Spleen (tissue), 11 donors: Measurements from ENCODE around the gene BCL11B. TPM values are rescaled to one million over a fixed set of nuclear protein-coding genes. Genes with fewer than 3 reads are reported as not detected.

Source experiments
- DNase-seq: peaks from one replicate; pipeline ENCODE4 v3.0.0-alpha.2; 2020
- H3K27ac ChIP-seq, 8 donors: fragments of 200-600 bp; sonication (generic) in 7 of 8; 1 replicate in 4 of 8; 2 replicates in 4 of 8; pipeline versions ENCODE4 v1.5.0 to v1.8.0; 2016 to 2021; ENCODE audit warnings: inconsistent platforms in 4 of 8, mild to moderate bottlenecking in 4 of 8, moderate library complexity in 1 of 8
- H3K27me3 ChIP-seq, 7 donors: fragments of 200-600 bp; sonication (generic) in 6 of 7; replicated peaks in 1 of 7; 1 replicate in 4 of 7; 2 replicates in 3 of 7; pipeline versions ENCODE4 v1.5.0 to v1.8.0; 2016 to 2021; ENCODE audit warnings: inconsistent platforms in 3 of 7, mild to moderate bottlenecking in 1 of 7
- H3K36me3 ChIP-seq, 6 donors: fragments of 200-600 bp; sonication (generic) in 5 of 6; 1 replicate in 4 of 6; 2 replicates in 2 of 6; pipeline versions ENCODE4 v1.5.0 to v1.8.0; 2016 to 2021; ENCODE audit warnings: inconsistent platforms in 2 of 6
- H3K4me1 ChIP-seq, 6 donors: fragments of 200-600 bp; sonication (generic) in 5 of 6; 1 replicate in 3 of 6; 2 replicates in 3 of 6; pipeline versions ENCODE4 v1.5.0 to v1.8.0; 2016 to 2021; ENCODE audit warnings: inconsistent platforms in 3 of 6
- H3K4me3 ChIP-seq, 8 donors: fragments of 200-600 bp; sonication (generic) in 7 of 8; 1 replicate in 4 of 8; 2 replicates in 4 of 8; pipeline versions ENCODE4 v1.5.0 to v1.8.0; 2016 to 2021; ENCODE audit warnings: inconsistent platforms in 4 of 8, mild to moderate bottlenecking in 4 of 8, moderate library complexity in 2 of 8
- H3K9me3 ChIP-seq, 8 donors: fragments of 200-600 bp; sonication (generic) in 7 of 8; 1 replicate in 4 of 8; 2 replicates in 4 of 8; pipeline versions ENCODE4 v1.5.0 to v1.8.0; 2016 to 2021; ENCODE audit warnings: inconsistent platforms in 4 of 8
- CTCF ChIP-seq, 11 experiments: fragments of 200-600 bp in 7 of 11; fragments of 450-650 bp in 4 of 11; sonication (generic) in 4 of 11; IDR thresholded peaks in 8 of 11; conservative IDR thresholded peaks in 3 of 11; 1 replicate in 7 of 11; 2 replicates in 4 of 11; pipeline versions ENCODE4 v1.4.0 to v1.8.0; 2016 to 2021; ENCODE audit warnings: antibody characterized with exemption in 11 of 11, inconsistent platforms in 4 of 11, mild to moderate bottlenecking in 1 of 11
- POLR2A ChIP-seq, 3 donors: fragments of 450-650 bp; IDR thresholded peaks; one replicate each; pipeline ENCODE4 v1.5.1; 2017; ENCODE audit warnings: antibody characterized with exemption in 3 of 3, mild to moderate bottlenecking in 1 of 3
- POLR2AphosphoS5 ChIP-seq, 3 donors: sonication (generic); formaldehyde crosslinking; IDR thresholded peaks; one replicate each; pipeline ENCODE4 v1.5.1; 2017; ENCODE audit warnings: antibody characterized with exemption in 3 of 3
- WGBS, 5 donors: extraction: QIAGEN DNeasy Blood & Tissue Kit in 3 of 5; methylation state at CpG; one replicate each; pipeline versions ENCODE4 v1.1.5 to v1.1.7; 2013 to 2018; 5-methylcytosine and 5-hydroxymethylcytosine counted together
- intact Hi-C: fragments of 100-400 bp; cut with DNase I; formaldehyde crosslinking; loops from one replicate; pipeline ENCODE4 v1.15.0; 2023; ENCODE audit warnings: low total_unique reads
- polyA plus RNA-seq, 3 donors: library from polyadenylated mRNA; stranded (reverse); fragments of 200-250 nt; gene quantifications; one replicate each; pipeline ENCODE4 v1.2.1, GENCODE V29; 2013
- total RNA-seq, 7 donors: library from RNA; depleted of rRNA in 3 of 7; stranded (reverse); fragments of >200 nt in 3 of 7; fragmentation: NEBNext Ultra II Directional in 4 of 7; extraction: Animal tissue kit (Norgen Biotek cat#: 25700) in 4 of 7; gene quantifications; one replicate each; pipeline versions ENCODE4 v1.1.0 to v1.2.1, GENCODE V29; 2016 to 2021
- donor health status: healthy with polysubstance abuse.
- donor health status: DM: no; HTN: no; CAD: no; lungs with moderate emphysema.
- donor health status: DM: no; HTN: no; CAD: no.
- donor health status: Bipolar disorder and iron deficiency.
- donor health status: healthy.
- donor health status: DM: no; HTN: no; CAD: no.
- donor health status: DM: yes; HTN: yes; CAD: no.

Gene BCL11B
- total and polyA plus RNA-seq, 10 donors, result 0.74 to 21.1 (median 11.4) TPM

- Histone ChIP-seq H3K36me3 (no peaks in the 10 kb centered on the region), H3K27ac (peak overlapping the region in 7 of 8 donors; percentile 7 to 93 (median 83)), H3K4me1 (peaks cover 0 to 84% (median 8%) of the 10 kb centered on the region in 6 donors), H3K9me3 (no peaks in the 10 kb centered on the region), H3K4me3 (peak overlapping the region in 1 of 8 donors; percentile 30), H3K27me3 (peaks cover 0 to 93% (median 13%) of the 10 kb centered on the region in 7 donors)
- DNase-seq, result no peak
- 78 to 87% (median 82%) methylated on average over 13 to 14 of the region's 14 CpGs for WGBS, 5 donors
- TF ChIP-seq CTCF (IDR thresholded peaks at IDR 0.05 in 8 of 11, conservative IDR thresholded peaks at IDR 0.05 in 3 of 11) (no peak), POLR2AphosphoS5 (IDR thresholded peaks at IDR 0.05) (no peak), POLR2A (IDR thresholded peaks at IDR 0.05) (no peak)
- intact Hi-C loops, result no loop called here
These were observed 14.8 kb downstream of the BCL11B start for GRCh38 chr14:99257122-99257672.

GRCh38 chr14:99256483-99256874 is 15.5 kb downstream of the BCL11B start:
- DNase-seq, result no peak

GRCh38 chr14:99255621-99256482 is 16.1 kb downstream of the BCL11B start:
- intact Hi-C loops, result no loop called here
- Histone ChIP-seq H3K27ac (peak overlapping the region in 5 of 8 donors; percentile 0 to 93 (median 84)), H3K4me1 (peaks cover 0 to 87% (median 5%) of the 10 kb centered on the region in 6 donors), H3K9me3 (no peaks in the 10 kb centered on the region), H3K36me3 (no peaks in the 10 kb centered on the region), H3K27me3 (peaks cover 0 to 86% (median 10%) of the 10 kb centered on the region in 7 donors), H3K4me3 (peak overlapping the region in 1 of 8 donors; percentile 30)
- no peak for DNase-seq
- WGBS, 5 donors, result 73 to 82% (median 80%) methylated on average over 19 of the region's 19 CpGs
- no peak for TF ChIP-seq CTCF (IDR thresholded peaks at IDR 0.05 in 8 of 11, conservative IDR thresholded peaks at IDR 0.05 in 3 of 11)
- no peak for TF ChIP-seq POLR2AphosphoS5 (IDR thresholded peaks at IDR 0.05)
- no peak for TF ChIP-seq POLR2A (IDR thresholded peaks at IDR 0.05)

More at GRCh38 chr14:99256483-99256874, 15.5 kb downstream of the BCL11B start:
- peaks cover 0 to 88% (median 10%) of the 10 kb centered on the region in 7 donors for H3K27me3 ChIP-seq
- no peak for TF ChIP-seq CTCF (IDR thresholded peaks at IDR 0.05 in 8 of 11, conservative IDR thresholded peaks at IDR 0.05 in 3 of 11)
- no peak for TF ChIP-seq POLR2A (IDR thresholded peaks at IDR 0.05)
- TF ChIP-seq POLR2AphosphoS5 (IDR thresholded peaks at IDR 0.05), result no peak
- peaks cover 0 to 84% (median 5%) of the 10 kb centered on the region in 6 donors for H3K4me1 ChIP-seq
- peak overlapping the region in 4 of 8 donors; percentile 83 to 93 (median 84) for H3K27ac ChIP-seq
- no peaks in the 10 kb centered on the region for H3K36me3 ChIP-seq
- 59 to 77% (median 70%) methylated on average over 5 of the region's 5 CpGs for WGBS, 5 donors
- intact Hi-C loops, result no loop called here
- H3K9me3 ChIP-seq, result no peaks in the 10 kb centered on the region
- peak overlapping the region in 1 of 8 donors; percentile 30 for H3K4me3 ChIP-seq
